Omental fat pad (tissue), 4 donors: ENCODE results near the gene IRX6. TPM values are rescaled to one million over a fixed set of nuclear protein-coding genes. Genes with fewer than 3 reads are reported as not detected.

Experiments
- ATAC-seq: fragments of 150-250 bp; one replicate; pipeline ENCODE4 v1.9.1; 2016; ENCODE audit warnings: mild to moderate bottlenecking, moderate library complexity; ENCODE audit not compliant: low FRiP score
- DNase-seq: peaks from one replicate; pipeline ENCODE4 v3.0.0-alpha.2; 2019; ENCODE audit warnings: low spot score
- CTCF ChIP-seq, 3 donors: fragments of 450-650 bp; IDR thresholded peaks; one replicate each; pipeline ENCODE4 v1.5.1; 2016 to 2017; ENCODE audit warnings: antibody characterized with exemption in 3 of 3, mild to moderate bottlenecking in 3 of 3, moderate library complexity in 2 of 3
- small RNA-seq: library from RNA; depleted of rRNA; stranded (forward); fragments of <200 nt; gene quantifications from one replicate; pipeline ENCODE3, GENCODE V24; 2016
- total RNA-seq, 4 donors: library from RNA; depleted of rRNA; stranded (reverse); fragments of >200 nt; gene quantifications; one replicate each; pipeline ENCODE4 v1.1.0, GENCODE V29; 2016

The IRX6 gene
- total RNA-seq, 4 donors from 2014 or later: 1.1 to 34.0 (median 10.4) TPM

GRCh38 chr16:55379876-55380390, 55.9 kb downstream of the IRX6 start:
- TF ChIP-seq CTCF (IDR thresholded peaks at IDR 0.05): no peak
- DNase-seq (no peak), ATAC-seq (no peak)

Small RNA genes lying within 50 kb of the gene (small RNA-seq; reads per million reads assigned to genes)
- not detected for gene RN7SL841P

Other genes starting within 250 kb of the IRX6 start
- 100 to 1,000 TPM; 217 to 549 (median 381) TPM for gene MMP2, start 155.0 kb downstream of the IRX6 start, total RNA-seq
- 10 to 100 TPM in 3 of 4 donors, 1 to 10 TPM in 1; 9.6 to 20.5 (median 15.9) TPM for gene LPCAT2, start 184.9 kb downstream of the IRX6 start, total RNA-seq
- under 1 TPM in 2 of 4 donors, not detected in 2; 0.75 to 0.95 TPM for gene CAPNS2, start 242.5 kb downstream of the IRX6 start, total RNA-seq